Measurements from ENCODE around the gene TTLL4. TPM values are rescaled to one million over a fixed set of nuclear protein-coding genes. Genes with fewer than 3 reads are reported as not detected.

Gene TTLL4
- total and polyA plus RNA-seq, 2 donors (not counting 1 experiment from before 2014, with no cell fraction given), result 21.2 to 33.8 TPM

- Histone ChIP-seq H2AFZ (ENCODE audit: insufficient read depth, low read depth, low read length, poor library complexity, severe bottlenecking) (no peak overlapping the region), H3K4me2 (replicated peaks; ENCODE audit: low read depth, low read length, poor library complexity, severe bottlenecking) (no peak overlapping the region), H3K9ac (ENCODE audit: low read length) (no peak overlapping the region), H4K20me1 (ENCODE audit: control insufficient read depth, insufficient read depth, low read length, poor library complexity, severe bottlenecking) (peaks cover 5% of the 10 kb centered on the region), H3K27me3 (replicated peaks in 1 of 4; ENCODE audit: control extremely low read depth in 1 of 4, control insufficient read depth in 3 of 4, insufficient read depth in 4 of 4, low read length in 3 of 4) (no peaks in the 10 kb centered on the region), H3K36me3 (replicated peaks in 1 of 2; ENCODE audit: control extremely low read depth in 1 of 2, control insufficient read depth in 1 of 2, extremely low read depth in 1 of 2, insufficient read depth in 2 of 2, low read length in 1 of 2) (peaks cover 1 to 24% of the 10 kb centered on the region in 2 experiments), H3K27ac (ENCODE audit: low read length in 2 of 2) (no peak overlapping the region), H3K4me3 (ENCODE audit: control extremely low read depth in 1 of 5, extremely low read depth in 1 of 5, insufficient read depth in 1 of 5, low read depth in 2 of 5, low read length in 4 of 5) (no peak overlapping the region), H3K79me2 (ENCODE audit: control insufficient read depth, insufficient read depth, low read length) (peaks cover 8% of the 10 kb centered on the region), H3K4me1 (ENCODE audit: control insufficient read depth in 2 of 2, insufficient read depth in 2 of 2, low read length in 2 of 2) (peaks cover 4 to 6% of the 10 kb centered on the region in 2 donors), H3K9me3 (ENCODE audit: control extremely low read depth in 1 of 3, control insufficient read depth in 2 of 3, insufficient read depth in 1 of 3, low read length in 2 of 3) (no peaks in the 10 kb centered on the region)
- TF ChIP-seq CTCF (IDR thresholded peaks at IDR 0.05) (no peak), EZH2 (IDR thresholded peaks at IDR 0.05; ENCODE audit: borderline replicate concordance, insufficient read depth, low read depth, low read length, poor library complexity, severe bottlenecking) (no peak)
- intact Hi-C loops (cut with micrococcal nuclease), result no loop called here
- ChIA-PET POLR2A (no interaction called here), CTCF (no interaction called here)
- WGBS (ENCODE audit: insufficient coverage), result 100% methylated on average over 3 of the region's 8 CpGs
- Mint-ChIP-seq H3K27me3 (no peaks in the 10 kb centered on the region), H3K9me3 (ENCODE audit: insufficient read depth) (no peaks in the 10 kb centered on the region), H3K27ac (peak overlapping the region; percentile 23), H3K4me3 (no peak overlapping the region), H3K4me1 (peaks cover 13% of the 10 kb centered on the region)
- ATAC-seq (ENCODE audit: low read depth) (no peak), DNase-seq (no peak)
These were observed 23.7 kb downstream of the TTLL4 start for GRCh38 chr2:218734190-218734975.

- POLR2A ChIA-PET, result no interaction called here
- Mint-ChIP-seq H3K9me3 (ENCODE audit: insufficient read depth) (no peaks in the 10 kb centered on the region), H3K4me3 (no peak overlapping the region), H3K27ac (no peak overlapping the region), H3K27me3 (no peaks in the 10 kb centered on the region), H3K4me1 (peaks cover 13% of the 10 kb centered on the region)
- H3K79me2 ChIP-seq (ENCODE audit: control insufficient read depth, insufficient read depth, low read length), result peaks cover 4% of the 10 kb centered on the region
- DNase-seq (no peak), ATAC-seq (ENCODE audit: low read depth) (no peak)
- peaks cover 4 to 6% of the 10 kb centered on the region in 2 donors for H3K4me1 ChIP-seq (ENCODE audit: control insufficient read depth in 2 of 2, insufficient read depth in 2 of 2, low read length in 2 of 2)
- H3K27ac ChIP-seq (ENCODE audit: low read length in 2 of 2), result no peak overlapping the region
- H3K4me2 ChIP-seq (replicated peaks; ENCODE audit: low read depth, low read length, poor library complexity, severe bottlenecking), result no peak overlapping the region
- H3K9ac ChIP-seq (ENCODE audit: low read length), result no peak overlapping the region
- WGBS (ENCODE audit: insufficient coverage), result no CpG with 5 or more reads among the region's 2 CpGs
- CTCF ChIA-PET, result no interaction called here
- H3K36me3 ChIP-seq (replicated peaks in 1 of 2; ENCODE audit: control extremely low read depth in 1 of 2, control insufficient read depth in 1 of 2, extremely low read depth in 1 of 2, insufficient read depth in 2 of 2, low read length in 1 of 2), result peaks cover 0 to 42% of the 10 kb centered on the region in 2 experiments
- intact Hi-C loops (cut with micrococcal nuclease), result no loop called here
- peaks cover 5% of the 10 kb centered on the region for H4K20me1 ChIP-seq (ENCODE audit: control insufficient read depth, insufficient read depth, low read length, poor library complexity, severe bottlenecking)
- no peak overlapping the region for H3K4me3 ChIP-seq (ENCODE audit: control extremely low read depth in 1 of 5, extremely low read depth in 1 of 5, insufficient read depth in 1 of 5, low read depth in 2 of 5, low read length in 4 of 5)
- H3K9me3 ChIP-seq (ENCODE audit: control extremely low read depth in 1 of 3, control insufficient read depth in 2 of 3, insufficient read depth in 1 of 3, low read length in 2 of 3), result no peaks in the 10 kb centered on the region
- H2AFZ ChIP-seq (ENCODE audit: insufficient read depth, low read depth, low read length, poor library complexity, severe bottlenecking), result no peak overlapping the region
- H3K27me3 ChIP-seq (replicated peaks in 1 of 4; ENCODE audit: control extremely low read depth in 1 of 4, control insufficient read depth in 3 of 4, insufficient read depth in 4 of 4, low read length in 3 of 4), result no peaks in the 10 kb centered on the region
- no peak for TF ChIP-seq CTCF (IDR thresholded peaks at IDR 0.05)
- no peak for TF ChIP-seq EZH2 (IDR thresholded peaks at IDR 0.05; ENCODE audit: borderline replicate concordance, insufficient read depth, low read depth, low read length, poor library complexity, severe bottlenecking)
These were observed 25.9 kb downstream of the TTLL4 start for GRCh38 chr2:218736531-218736930.
